Activated CD4-positive, alpha-beta T cell treated with anti-CD3 and anti-CD28 coated beads, Interleukin-2, Interleukin-4, amounts not matched to agents 100 ng/mL and 50 ng/mL, durations not matched to agents 16 hours and 8 hours (primary cell): Measurements from ENCODE around the gene FZD8.

ENCODE experiments used
- DNase-seq: peaks from one replicate; pipeline ENCODE4 v3.0.0-alpha.2; 2020; ENCODE audit warnings: low spot score

The FZD8 gene

DNA sequence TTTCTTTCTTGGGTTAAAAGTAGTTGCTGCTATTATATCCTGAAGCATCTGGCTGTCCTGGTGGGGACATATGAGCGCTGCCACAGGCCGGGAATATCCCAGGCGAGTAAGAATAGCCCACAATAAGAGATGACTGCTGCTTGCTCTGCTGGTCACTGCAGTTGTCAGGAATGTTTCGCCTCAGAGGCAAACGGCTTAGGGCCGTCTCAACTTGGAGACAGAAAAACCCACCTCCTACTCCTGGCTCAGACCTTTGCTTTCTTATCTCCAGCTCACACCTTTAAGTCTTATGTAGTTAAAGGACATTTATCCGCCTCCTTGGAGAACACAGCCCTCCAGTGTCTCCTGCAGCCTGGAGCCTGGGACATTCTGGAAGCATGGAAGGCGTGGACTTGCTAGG is 36.9 kb downstream of the FZD8 start, which contains the start of gene GJD4:
GJD4 (plus strand) TSS at position 151 of the 400 bp plus-strand sequence; CDS start at position 378, 227 bp downstream.
- no peak for DNase-seq

DNA sequence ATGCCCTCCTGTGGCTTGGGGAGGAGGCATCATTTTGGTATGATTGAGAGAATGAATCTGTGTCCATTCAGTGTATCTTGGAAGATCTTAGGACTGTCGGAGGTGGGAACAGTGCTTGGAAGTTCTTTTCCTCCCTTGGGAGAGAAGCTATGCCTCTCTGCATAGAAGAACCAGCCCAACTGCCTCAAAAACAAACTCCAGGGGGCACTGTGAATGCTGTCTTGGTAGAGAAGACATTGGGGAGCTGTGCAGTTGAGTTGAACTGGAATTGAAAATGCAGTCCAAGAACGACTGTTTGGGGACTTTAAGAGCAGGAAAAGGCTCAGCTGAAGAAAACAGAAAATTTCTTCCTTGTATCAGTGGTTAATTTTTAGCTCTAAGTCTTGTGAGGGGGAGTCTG is 41.9 kb downstream of the FZD8 start:
- no peak for DNase-seq

DNA sequence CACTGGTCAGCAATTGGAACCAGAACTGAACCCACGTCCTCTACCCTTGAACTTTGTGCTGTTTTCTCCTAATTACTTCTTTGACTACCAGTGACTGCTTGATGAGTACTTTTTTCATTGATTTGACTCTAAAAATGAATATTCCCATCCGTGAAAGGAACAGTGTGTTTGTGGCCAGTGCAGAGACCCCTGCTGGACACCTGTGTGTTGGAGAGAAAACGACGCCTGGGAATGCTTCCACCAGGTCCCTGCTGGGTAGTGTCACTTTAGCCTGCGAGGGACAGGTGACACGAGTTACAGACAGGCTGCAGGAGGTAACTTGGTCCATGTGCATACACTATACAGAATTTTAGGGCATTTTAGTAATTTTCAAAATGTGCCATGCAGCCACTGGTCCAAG is 43.7 kb downstream of the FZD8 start:
- DNase-seq, result no peak

DNA sequence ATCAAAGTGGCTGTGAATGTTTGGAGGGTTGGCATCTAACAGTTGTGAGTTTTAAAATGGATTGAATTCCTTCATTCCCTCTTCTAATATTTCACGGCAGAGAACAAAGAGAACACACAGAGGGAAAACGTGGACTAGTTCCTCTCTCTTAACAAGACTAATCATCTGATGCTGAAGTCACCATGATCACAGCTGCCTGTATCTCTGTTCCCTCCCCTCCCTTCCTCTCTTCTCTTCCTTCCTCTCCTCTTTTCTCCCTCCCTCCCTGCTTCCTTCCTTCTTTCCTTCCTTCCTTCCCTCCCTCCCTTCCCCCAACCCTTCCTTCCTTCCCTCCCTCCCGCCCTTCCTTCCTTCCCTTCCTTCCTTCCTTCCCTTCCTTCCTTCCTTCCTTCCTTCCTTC is 47.0 kb downstream of the FZD8 start:
- no peak for DNase-seq

DNA sequence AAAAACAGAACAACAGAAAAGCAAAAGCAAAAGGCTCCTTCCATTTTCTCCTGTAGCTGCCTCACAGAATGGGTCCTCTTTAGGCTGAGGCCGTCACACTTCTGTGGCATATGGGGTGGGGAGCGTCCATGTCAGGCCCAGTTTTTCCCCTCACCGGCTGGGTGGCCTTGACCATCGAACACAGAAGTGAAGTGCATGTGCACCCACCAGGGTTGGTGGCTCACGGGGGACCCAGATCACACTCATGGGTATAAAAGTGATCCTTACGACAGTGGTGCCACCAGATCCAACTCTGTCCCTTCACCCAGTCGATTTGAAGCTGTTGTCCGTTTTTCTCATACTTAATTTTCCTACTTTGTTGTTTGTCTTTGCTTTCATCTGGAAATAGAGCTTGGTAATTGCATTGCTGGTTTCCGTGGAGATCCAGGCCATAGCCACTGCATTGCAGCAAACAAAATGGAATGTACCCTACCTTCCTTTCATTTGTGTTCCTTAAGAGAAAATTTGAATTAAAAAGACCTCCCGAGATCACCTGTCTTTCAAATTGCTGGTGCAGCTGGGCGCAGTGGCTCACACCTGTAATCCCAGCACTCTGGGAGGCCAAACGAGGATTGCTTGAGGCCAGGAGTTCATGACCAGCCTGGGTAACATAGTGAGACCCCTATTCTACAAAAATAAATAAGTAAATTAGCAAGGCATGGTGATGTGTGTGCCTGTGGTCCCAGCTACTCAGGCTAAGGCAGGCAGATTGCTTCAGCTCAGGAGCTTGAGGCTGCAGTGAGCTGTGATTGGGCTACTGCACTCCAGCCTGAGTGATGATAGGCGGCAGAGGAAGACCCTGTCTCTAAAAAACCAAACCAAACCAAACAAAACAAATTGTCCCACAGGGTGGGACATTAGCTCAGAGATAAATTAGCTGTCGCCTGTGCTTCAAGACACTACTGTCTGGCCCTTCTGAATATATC is 47.7 kb downstream of the FZD8 start:
- DNase-seq, result no peak

DNA sequence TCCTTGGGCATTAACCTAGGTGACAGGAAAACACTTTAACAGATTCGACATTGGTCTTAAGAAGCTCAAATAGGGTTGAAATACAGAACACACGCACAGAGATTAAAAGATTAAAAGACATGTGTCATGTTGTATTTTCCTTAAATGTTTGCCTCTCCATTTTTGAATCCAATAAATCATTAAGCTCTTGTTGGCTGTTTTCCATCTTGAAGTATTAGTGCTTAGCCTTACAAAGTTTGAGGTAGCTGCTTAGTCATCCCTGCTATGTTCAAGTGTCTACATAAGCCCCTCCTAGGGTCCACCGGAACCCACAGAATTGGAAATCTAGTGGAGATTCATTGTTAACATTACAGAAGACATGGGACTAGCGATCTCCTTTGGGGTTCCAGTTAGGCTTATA is 49.7 kb downstream of the FZD8 start:
- no peak for DNase-seq

DNA sequence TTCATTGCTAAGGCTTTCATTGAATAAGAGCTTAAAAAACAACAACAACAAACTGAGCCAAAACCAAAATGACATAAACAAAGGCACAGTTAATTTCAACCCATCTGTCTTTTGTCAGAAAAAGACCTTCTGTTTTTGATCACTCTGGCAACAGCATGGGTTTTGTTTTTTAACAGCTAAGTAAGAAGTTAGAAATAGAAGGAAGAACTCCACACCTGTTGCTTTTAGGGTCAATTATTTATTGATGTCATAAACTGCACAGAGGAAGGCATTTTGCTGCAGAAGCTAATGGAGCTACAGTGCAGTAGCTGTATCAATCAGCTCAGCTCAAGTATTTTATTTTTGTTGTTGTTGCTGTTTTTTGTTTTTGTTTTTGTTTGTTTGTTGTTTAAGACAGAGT is 53.3 kb downstream of the FZD8 start:
- no peak for DNase-seq
